ENCODE data around the gene THSD4.
"Not testable (repeated sequence)": the region's sequence is repeated elsewhere in the genome, so short reads cannot be mapped to it uniquely, and the experiment has no call there.

THSD4 gene

DNA sequence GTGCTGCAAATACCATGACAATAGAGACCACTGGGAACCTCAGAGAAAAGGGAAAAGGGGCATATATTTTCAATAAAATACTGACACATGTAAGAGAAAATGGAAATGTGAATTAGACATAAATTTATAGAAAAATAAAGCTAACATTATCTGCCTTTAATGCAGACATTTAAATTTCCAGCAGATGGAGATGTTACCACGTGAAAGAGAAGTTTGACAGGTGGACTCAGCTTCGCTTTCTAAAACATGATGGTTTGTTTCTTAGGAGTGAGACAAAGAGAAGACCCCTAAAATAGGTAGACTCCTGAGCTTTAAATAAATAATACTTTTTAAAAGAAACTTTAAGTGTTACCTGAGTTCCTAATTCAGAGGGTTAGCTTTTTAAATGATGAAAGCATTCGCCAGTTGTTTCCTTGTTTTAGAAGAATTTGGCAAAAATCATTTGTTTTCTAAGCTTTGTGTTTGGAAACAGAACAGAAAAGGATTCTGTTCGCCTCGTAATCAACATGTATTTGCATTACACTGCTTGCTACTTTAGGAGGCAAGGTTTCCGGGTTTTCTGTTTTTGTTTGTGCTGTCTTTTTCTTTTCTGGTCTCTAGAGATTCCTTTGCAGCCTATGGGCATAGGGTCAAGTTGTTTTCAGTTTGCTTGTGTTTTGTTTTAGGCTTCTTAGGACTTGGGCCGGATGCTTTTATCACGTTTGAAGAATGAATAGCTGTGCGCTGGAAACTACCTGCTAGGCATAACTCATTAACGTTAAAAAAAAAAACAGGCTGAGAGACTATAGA, 271.4 kb downstream of the THSD4 start:
- ATAC-seq: no peak
- no peak for DNase-seq

DNA sequence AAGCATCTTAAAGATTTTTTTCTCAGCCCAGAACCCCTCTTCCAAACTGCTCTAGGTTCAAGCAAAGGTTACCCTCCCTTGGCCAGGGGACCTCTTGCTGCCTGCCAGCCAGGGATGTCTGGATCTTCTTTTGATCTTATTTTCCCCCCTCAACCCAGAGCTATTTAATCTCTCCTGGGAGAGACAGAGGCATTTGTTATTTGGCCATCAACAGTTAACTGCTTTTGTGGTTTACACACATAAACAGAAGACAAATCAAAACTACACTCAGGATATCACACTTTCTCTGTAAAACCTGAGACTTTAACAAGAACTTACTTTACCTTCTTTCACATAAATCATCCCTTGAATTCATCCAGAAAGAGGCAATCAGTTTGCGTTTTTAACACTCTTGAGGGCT, 272.5 kb downstream of the THSD4 start:
- DNase-seq (no peak), ATAC-seq (no peak)

DNA sequence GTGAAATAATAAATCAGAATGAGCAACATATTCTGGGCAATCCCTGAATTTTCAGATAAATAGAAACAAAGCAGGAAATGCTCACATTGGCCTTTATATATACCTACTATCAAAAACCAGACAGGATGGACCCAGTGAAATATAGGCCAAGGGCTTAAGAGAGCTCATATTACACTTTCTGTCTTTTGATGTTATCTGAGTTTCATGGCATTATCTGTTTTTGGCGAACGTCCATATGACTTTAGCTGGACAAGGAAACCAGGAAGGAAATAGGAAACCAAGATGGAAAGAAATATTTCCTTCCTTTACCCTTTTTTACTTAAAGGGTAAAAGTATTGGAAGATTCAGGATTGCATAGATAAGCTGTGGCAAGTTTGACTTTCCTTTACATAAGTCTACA, 274.8 kb downstream of the THSD4 start:
- DNase-seq (no peak), ATAC-seq (no peak)

DNA sequence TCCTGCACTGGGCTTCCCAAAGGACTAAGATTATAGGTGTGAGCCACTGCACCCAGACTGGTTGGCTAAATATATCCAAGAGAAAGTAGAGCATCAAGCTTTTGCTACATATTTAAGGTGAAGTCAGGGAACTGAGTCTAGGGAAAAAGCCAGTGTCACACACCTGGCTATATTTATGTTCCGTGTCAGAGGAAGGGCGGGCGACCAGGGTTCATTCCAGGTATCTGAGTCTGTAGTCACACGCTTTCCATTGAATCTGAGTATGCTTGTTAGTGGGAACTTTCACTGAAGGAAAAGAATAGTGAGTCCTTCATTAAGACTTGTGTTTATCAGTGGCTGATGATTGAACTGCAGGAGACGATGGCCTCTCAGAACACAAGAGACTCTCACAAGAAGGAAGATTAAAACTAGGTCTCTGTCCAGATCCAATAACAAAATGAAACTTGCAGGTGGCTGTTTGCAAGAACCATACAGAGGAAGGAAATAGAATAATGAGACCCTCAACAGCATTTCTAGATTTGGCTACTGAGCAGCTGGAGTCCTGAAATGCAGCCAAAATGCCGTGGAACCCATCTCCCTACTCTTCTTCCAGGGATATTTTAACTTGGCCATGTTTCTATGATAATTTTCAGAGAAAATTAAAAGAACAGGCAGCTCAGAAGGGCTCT, 276.3 kb downstream of the THSD4 start:
- ATAC-seq: no peak
- no peak for DNase-seq

DNA sequence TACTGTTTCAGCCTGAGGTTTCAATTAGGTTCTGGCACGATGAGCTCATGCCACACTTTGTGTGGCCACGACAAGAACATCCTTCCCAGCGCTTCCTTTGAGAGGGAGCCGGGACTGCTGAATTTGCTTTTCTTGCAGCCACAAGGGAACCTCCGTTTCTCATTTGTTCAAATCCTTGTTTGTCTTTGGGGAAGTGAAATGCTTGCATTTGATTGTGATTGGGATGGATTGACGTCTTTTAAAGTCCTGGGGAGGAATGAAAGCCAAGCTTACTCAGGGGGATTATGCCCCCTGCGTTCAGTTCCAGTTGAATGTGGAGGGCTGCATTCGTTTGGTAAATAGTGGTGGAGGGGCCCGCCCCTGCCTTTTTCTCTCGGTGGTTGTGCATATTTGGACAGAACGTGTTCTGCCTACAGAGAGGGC, 277.6 kb downstream of the THSD4 start:
- ATAC-seq (no peak), DNase-seq (no peak)

DNA sequence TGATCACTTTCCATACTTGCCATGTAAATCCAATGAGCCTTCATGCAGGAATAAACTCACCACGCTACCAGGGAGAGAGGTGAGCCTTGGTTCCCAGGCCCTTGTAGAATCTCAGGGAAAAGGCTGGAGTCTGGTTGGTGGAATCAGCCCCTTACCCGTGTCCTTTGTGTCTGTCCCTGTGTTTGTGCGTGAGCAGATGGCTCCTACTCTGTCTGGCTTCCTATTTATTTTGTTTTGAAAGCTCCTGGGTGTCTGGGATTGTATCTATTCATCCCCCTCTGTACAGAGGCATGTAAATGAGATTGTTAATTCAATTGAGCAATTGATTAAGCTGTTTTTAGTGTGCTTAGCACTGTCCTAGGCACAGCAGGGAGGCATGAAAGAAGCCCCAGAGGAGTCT, 278.1 kb downstream of the THSD4 start:
- ATAC-seq: no peak
- DNase-seq: no peak

DNA sequence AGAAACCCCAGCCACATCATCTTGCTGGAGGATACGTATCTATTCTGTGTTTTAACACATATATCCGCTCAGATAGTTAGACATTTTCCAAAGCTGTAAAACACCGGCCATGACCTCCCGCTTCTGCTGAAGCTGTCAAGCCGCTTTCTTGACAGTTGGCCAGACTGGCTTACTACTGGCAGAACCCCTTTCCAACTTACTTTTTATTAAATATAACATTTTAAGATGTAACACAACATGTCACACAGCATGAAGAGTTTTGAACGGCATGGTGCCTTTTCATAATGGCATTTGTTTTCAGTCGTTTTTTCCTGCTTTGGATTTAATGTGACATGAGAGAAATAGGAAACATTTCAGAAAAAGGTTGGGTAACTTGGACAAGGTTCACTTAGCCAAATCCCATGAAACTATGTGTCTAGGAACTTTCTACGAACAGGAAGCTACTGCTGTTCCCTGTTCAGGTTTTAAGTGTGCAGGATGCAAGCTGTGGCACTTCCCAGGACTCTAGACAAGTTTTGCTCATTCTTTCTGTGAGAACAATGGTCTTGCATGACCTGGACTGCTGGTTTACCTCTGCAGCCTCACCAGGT, 281.4 kb downstream of the THSD4 start:
- no peak for DNase-seq

DNA sequence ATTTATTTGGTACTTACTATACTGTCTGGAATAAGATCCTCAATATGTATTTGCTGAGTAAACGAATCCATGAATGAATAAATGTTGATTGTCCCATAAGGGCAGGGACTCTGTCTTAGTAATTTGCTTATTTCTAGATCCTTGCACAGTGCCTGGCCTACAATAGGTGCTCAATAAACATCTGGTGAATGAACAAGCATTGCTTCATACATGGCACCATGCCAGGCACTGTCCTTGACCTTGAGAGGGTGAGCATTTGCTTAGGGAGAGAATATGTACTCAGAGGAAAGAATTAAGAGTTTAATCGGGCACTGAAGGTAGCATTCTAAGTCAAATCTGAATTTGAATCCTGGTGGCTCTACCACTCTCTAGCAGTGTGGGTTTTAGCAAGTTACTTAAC, 282.1 kb downstream of the THSD4 start:
- DNase-seq: no peak
- ATAC-seq: no peak

More for the DNA sequence above, 281.4 kb downstream of the THSD4 start:
- no peak for ATAC-seq

DNA sequence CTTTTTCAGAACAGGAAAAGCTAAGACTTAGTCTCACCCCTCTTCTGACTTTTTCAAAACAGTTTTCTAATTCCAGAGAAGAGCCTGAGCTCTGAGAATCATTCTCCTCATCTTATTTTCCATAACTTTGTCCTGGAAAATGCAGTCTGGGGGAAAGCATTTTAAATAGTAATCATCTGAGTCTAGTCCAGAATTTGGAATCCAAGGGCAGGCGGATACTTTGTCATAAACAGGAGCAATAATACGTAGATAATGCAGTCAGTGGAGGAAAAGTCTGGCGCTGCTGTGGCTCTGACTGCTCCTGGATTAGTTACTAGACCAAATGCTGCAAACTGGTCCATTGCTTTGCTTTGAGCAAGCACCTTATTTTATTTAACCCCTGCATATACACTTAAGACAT, 285.0 kb downstream of the THSD4 start:
- ATAC-seq (no peak), DNase-seq (no peak)

DNA sequence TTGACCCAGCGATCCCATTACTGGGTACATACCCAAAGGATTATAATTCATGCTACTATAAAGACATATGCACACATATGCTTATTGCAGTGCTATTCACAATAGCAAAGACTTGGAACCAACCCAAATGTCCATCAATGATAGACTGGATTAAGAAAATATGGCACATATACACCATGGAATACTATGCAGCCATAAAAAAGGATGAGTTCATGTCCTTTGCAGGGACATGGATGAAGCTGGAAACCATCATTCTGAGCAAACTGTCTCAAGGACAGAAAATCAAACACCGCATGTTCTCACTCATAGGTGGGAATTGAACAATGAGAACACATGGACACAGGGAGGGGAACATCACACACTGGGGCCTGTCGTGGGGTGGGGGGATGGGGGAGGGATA, 286.5 kb downstream of the THSD4 start:
- not testable (repeated sequence) for DNase-seq, ATAC-seq

DNA sequence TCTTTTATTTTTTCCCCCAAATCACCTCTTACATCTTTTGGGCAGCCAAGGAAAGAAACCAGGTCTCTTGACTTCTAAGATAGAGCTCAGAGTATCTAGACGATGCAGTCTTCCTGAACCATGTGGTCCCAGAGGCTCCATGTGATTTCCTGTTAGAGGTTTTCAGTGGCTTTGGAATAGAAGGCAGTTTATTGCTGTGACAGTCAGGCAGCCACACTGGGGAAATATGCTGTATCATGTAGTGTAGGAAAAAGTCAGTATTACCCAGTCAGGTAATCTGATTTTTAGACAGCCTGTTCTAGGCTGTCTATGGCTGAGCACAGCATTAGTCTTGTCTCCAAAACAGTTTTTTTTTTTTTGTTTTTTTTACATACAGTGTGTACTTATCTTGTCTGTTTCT, 294.3 kb downstream of the THSD4 start:
- no peak for DNase-seq
- ATAC-seq: no peak

DNA sequence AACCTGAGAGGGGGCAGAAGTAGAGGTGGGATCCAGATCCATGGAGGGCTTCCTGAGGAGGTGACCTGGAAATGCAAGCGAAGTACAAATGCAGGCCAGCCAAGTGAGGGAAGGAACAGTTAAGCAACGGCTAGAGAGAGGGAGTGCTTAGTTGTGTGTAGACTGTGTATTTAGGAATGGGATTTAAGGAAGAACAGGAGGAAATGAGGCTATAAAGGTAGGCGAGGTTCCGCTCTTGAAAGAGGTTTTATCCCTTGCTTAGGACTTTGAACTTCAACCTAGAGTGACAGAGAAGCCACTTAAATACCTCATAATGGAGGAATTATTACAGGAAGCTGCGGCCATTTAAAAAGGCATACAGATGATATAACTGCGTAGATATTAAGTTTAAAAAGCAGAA, 295.1 kb downstream of the THSD4 start:
- DNase-seq: no peak
- no peak for ATAC-seq

DNA sequence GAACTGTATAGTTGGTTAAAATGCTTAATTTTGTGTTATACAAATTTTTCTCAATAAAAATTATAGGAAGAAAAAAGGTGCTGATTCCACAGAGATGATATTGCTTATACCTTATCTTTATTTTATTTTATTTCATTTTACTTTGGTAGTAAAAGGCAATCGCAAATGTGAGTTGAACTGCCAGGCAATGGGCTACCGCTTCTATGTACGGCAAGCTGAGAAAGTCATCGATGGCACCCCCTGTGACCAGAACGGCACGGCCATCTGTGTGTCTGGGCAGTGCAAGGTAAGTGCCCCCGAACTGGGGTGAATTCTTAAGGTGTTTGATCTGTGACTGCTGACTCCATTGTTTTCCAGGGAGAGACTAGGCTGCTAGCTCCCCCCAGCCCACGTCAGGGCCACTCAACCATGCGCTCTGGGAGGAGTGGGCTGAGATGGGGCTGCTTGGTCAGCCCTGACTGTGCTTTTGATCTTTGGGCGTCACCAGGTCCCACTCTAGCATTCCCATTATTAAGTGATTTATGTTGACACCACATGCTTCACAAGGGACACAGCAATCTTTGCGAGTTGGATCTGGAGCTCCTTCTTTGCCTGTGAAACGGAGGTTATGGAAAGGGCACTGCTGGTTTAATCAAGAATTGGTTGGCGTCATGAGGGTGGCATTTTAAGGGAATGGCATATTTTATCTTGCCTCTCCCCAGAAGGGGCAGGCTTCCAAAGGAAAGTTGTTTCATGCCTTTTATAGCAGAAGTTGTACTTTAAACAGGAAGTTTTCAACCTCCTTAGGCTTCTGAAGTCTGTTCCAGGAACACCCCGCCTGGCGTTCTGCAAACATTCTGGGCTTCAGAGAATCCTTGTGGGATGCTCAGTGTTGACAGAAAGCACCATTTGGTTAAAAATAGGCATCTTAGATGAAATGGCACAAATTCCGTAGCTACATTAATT, 296.5 kb downstream of the THSD4 start:
- ATAC-seq (no peak), DNase-seq (no peak)

DNA sequence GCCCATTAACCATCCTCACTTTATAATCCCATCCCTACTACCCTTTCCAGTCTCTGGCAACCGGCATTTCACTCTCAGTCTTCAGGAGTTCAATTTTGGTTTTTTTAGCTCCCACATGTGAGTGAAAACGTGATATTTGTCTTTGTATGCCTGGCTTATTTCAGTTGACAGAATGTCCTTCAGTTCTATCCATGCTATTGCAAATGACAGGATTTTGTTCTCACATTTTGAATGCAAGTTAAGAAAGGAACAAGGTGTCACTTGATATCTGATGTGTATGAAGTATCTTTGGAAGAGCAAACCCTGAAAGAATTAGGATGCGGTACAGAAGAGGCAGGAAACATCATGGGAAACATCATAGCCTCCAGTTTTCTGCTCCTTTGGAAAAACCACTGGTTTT, 298.1 kb downstream of the THSD4 start:
- ATAC-seq: no peak

DNA sequence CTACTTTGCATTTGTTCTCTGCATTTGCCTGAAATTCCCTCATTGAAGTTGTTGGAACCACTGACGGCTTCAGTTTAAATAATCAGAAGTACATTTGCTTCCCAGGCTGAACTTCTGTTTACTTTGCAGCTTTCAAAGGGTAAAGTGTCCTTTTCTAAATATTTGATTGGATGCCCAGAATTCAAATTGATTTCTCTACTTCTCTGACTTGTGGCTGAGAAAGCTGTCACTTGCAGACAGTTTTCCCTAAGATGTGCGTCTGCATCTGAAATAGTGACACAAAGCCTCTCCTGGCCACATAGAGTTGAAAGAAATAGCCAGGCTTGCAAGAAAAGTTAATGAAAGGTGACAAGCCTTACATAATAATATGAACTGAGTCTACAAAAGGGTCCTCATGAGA, 299.6 kb downstream of the THSD4 start:
- ATAC-seq: no peak

More for the DNA sequence above, 298.1 kb downstream of the THSD4 start:
- DNase-seq: no peak

DNA sequence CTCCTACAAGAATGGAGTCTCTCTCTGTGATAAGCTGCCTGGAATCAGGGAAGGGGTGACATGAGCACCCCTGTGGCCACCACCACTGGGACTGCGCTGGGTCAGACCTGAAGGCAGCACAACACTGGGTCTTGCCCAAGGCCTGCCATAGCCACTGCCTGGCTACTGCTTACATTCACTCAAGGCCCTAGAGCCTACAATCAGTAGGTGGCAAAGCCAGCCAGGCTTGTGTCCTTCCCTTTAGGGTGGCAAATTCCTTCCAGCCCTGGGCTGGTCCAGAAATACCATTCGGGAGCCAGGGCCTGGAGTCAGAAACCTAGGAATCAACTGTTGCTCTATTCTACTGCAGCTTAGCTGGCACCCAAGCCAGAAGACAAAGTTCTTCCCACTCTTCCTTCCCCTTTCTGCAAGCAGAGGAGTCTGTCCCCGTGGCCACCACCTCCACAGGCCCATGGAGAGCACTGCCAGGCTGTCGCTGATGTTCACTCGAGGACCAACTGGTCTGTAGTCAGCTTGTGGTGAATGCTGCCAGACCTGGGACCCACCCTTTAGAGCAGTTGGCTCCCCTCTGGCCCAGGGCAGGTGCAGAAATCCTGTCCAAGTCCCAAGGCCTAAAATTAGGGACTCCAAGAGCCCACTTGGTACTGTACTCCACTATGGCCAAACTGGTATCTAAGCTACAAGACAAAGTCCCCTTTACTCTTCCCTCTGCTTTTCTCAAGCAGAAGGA, 307.4 kb downstream of the THSD4 start:
- ATAC-seq (no peak), DNase-seq (no peak)

More for the DNA sequence above, 299.6 kb downstream of the THSD4 start:
- no peak for DNase-seq

DNA sequence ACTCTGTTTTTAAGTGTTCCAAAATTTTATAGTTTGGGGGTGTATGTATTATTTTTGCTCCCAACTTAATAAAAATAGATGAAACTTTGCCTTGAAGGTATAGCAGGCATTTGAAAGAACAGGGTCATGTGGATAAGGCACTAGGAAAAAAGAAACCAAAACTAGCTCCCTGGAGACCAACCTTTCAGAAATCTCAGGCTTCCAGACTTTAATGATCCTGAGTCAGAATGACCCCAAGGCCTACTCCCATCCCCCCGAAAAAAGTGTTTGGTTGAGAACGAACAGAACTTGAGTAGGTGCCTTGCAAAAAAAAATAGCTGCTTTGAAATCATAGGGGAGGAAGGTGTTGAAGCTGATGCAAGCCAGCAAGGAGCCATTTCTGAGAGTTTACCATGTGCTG, 309.5 kb downstream of the THSD4 start:
- DNase-seq: no peak
- no peak for ATAC-seq

DNA sequence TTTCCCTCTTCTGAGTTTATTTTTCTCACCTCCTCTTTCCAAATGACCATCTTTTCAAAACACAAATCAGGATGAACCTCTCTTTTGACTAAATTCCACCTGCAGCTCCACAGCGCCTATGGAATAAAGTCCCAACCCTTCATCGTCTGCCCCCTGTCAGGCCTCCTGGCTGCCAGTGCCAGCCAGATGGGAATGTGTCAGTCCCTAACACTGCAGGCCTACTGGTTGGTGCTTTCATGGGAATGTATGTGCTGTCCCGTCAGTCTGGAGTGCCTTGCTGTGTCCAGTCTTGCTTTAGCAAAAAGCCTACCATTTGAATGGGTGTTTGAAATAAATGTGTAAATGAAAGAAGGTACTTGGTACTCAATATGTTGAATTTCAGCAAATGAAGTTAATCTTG, 310.1 kb downstream of the THSD4 start:
- ATAC-seq (no peak), DNase-seq (no peak)

DNA sequence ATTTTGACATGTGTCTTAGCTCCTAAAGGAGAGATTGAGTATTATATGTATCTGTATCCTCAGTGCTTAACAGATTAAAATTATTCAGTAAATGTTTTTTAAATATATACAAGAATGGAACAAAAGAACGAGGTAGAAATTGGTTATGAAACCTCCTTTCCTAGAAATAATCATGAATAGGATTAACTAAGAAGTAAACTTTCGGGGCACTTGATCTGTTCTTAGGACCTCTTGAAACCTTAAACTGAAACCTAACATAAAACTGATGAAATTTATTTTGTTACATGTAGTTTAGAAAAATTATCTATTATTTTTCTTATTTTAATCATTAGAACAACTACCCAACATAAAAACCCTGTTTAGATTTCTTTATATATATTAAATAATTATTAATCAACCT, 311.5 kb downstream of the THSD4 start:
- no peak for ATAC-seq
- no peak for DNase-seq

DNA sequence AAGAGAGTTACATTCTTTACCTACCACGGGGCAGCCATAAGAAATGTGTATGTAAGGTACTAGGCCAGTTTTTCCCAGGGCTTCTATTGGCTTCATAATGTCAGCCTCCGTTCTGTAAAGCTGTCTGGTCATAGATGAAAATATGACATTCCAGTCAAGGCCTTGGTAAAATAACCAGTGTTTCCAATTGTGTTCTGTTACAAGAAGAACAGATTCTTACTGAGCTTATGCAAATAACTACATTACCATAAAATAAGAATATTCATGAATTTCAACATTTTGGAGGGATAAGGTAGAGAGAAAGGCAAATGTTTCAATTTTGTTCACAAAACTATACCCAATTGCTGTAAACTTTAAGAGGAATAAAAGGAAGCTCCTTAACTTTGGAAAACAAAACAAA, 315.5 kb downstream of the THSD4 start:
- ATAC-seq (no peak), DNase-seq (no peak)
